SU-DHL-6 (cell line): ENCODE data around the gene MAP4K5.
"Not testable (repeated sequence)": the region's sequence is repeated elsewhere in the genome, so short reads cannot be mapped to it uniquely, and the experiment has no call there.

Experiments used
- H2AFZ ChIP-seq: fragments of 200-600 bp; sonication (generic); 2 replicates; pipeline ENCODE4 v1.6.1; 2014; ENCODE audit warnings: low read depth, mild to moderate bottlenecking, moderate library complexity, mixed read lengths, antibody characterized with exemption, low read length; ENCODE audit not compliant: severe bottlenecking
- H3F3A ChIP-seq: fragments of 200-600 bp; shearing (Covaris generic); 2 replicates; pipeline ENCODE4 v1.6.0; 2016; ENCODE audit warnings: antibody characterized with exemption, mild to moderate bottlenecking; ENCODE audit not compliant: insufficient read depth
- H3K27ac ChIP-seq: fragments of 200-600 bp; sonication (generic); 2 replicates; pipeline ENCODE4 v1.5.1; 2016; ENCODE audit warnings: low read depth, mild to moderate bottlenecking, low read length, moderate library complexity, mixed read lengths
- H3K27me3 ChIP-seq: fragments of 200-600 bp; sonication (generic), shearing (Covaris generic); 2 replicates; pipeline ENCODE4 v1.6.0; 2014; ENCODE audit warnings: mild to moderate bottlenecking, low read length
- H3K36me3 ChIP-seq: fragments of 200-600 bp; sonication (generic); 2 replicates; pipeline ENCODE4 v1.6.1; 2014; ENCODE audit warnings: mild to moderate bottlenecking, low read length, mixed read lengths
- H3K4me2 ChIP-seq: fragments of 300-600, 200-600 bp; shearing (Covaris generic), sonication (generic); 2 replicates; pipeline ENCODE4 v1.6.0; 2014; ENCODE audit warnings: low read length, low read depth, mild to moderate bottlenecking; ENCODE audit not compliant: poor library complexity, severe bottlenecking
- H3K4me3 ChIP-seq: fragments of 200-600 bp; sonication (generic); 2 replicates; pipeline ENCODE4 v1.5.1; 2014; ENCODE audit warnings: antibody characterized with exemption, low read length, mild to moderate bottlenecking, mixed read lengths; ENCODE audit not compliant: insufficient read depth, poor library complexity, severe bottlenecking
- H3K79me2 ChIP-seq: fragments of 200-600 bp; sonication (generic); 2 replicates; pipeline ENCODE4 v1.6.1; 2014; ENCODE audit warnings: mild to moderate bottlenecking, low read length, moderate library complexity; ENCODE audit not compliant: insufficient read depth
- H3K9ac ChIP-seq: fragments of 200-600 bp; sonication (generic); 2 replicates; pipeline ENCODE4 v1.7.0; 2014; ENCODE audit warnings: mild to moderate bottlenecking, low read length
- H3K9me2 ChIP-seq: fragments of 200-600 bp; sonication (generic); replicated peaks from 2 replicates; pipeline ENCODE4 v1.6.1; 2014; ENCODE audit warnings: low read length; ENCODE audit not compliant: insufficient read depth
- H3K9me3 ChIP-seq: fragments of 200-600 bp; sonication (generic); 2 replicates; pipeline ENCODE4 v1.6.1; 2014; ENCODE audit warnings: low read length, mixed read lengths; ENCODE audit not compliant: insufficient read depth
- H4K20me1 ChIP-seq: fragments of 200-600 bp; sonication (generic); 2 replicates; pipeline ENCODE4 v1.6.1; 2014; ENCODE audit warnings: low read depth, mild to moderate bottlenecking, antibody characterized with exemption, low read length, moderate library complexity, mixed read lengths
- EZH2phosphoT487 ChIP-seq: fragments of 200-600 bp; sonication (generic), shearing (Covaris generic); conservative IDR thresholded peaks from 2 replicates; pipeline ENCODE4 v1.6.1; 2018; ENCODE audit warnings: mild to moderate bottlenecking, antibody characterized with exemption, low read length, moderate library complexity, mixed read lengths
- TF ChIP-seq, protein P1 (sequence below): fragments of 200-600 bp; sonication (generic); IDR thresholded peaks from one replicate; pipeline ENCODE4 v1.5.1; 2017; ENCODE audit warnings: antibody characterized with exemption, mild to moderate bottlenecking, low read length, moderate library complexity; ENCODE audit not compliant: insufficient read depth, poor library complexity, severe bottlenecking

Gene MAP4K5

GRCh38 chr14:50560931-50561285, 28.5 kb upstream of the MAP4K5 start:
- Histone ChIP-seq H3K79me2 (no peaks in the 10 kb centered on the region), H3K4me3 (peak overlapping the region; percentile 43), H3K27ac (no peak overlapping the region), H3K27me3 (0 out of 2 replicates have a peak, but pooled peaks cover 4% of the 10 kb centered on the region), H3K9me3 (no peaks in the 10 kb centered on the region), H3K9ac (peak overlapping the region; percentile 25), H3F3A (no peaks in the 10 kb centered on the region), H3K4me2 (peak overlapping the region; percentile 50), H3K9me2 (no peaks in the 10 kb centered on the region), H3K36me3 (no peaks in the 10 kb centered on the region), H4K20me1 (no peaks in the 10 kb centered on the region), H2AFZ (peak overlapping the region; percentile 58)
- no peak for TF ChIP-seq EZH2phosphoT487
- TF ChIP-seq, protein P1, sequence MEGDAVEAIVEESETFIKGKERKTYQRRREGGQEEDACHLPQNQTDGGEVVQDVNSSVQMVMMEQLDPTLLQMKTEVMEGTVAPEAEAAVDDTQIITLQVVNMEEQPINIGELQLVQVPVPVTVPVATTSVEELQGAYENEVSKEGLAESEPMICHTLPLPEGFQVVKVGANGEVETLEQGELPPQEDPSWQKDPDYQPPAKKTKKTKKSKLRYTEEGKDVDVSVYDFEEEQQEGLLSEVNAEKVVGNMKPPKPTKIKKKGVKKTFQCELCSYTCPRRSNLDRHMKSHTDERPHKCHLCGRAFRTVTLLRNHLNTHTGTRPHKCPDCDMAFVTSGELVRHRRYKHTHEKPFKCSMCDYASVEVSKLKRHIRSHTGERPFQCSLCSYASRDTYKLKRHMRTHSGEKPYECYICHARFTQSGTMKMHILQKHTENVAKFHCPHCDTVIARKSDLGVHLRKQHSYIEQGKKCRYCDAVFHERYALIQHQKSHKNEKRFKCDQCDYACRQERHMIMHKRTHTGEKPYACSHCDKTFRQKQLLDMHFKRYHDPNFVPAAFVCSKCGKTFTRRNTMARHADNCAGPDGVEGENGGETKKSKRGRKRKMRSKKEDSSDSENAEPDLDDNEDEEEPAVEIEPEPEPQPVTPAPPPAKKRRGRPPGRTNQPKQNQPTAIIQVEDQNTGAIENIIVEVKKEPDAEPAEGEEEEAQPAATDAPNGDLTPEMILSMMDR = no peak

DNA sequence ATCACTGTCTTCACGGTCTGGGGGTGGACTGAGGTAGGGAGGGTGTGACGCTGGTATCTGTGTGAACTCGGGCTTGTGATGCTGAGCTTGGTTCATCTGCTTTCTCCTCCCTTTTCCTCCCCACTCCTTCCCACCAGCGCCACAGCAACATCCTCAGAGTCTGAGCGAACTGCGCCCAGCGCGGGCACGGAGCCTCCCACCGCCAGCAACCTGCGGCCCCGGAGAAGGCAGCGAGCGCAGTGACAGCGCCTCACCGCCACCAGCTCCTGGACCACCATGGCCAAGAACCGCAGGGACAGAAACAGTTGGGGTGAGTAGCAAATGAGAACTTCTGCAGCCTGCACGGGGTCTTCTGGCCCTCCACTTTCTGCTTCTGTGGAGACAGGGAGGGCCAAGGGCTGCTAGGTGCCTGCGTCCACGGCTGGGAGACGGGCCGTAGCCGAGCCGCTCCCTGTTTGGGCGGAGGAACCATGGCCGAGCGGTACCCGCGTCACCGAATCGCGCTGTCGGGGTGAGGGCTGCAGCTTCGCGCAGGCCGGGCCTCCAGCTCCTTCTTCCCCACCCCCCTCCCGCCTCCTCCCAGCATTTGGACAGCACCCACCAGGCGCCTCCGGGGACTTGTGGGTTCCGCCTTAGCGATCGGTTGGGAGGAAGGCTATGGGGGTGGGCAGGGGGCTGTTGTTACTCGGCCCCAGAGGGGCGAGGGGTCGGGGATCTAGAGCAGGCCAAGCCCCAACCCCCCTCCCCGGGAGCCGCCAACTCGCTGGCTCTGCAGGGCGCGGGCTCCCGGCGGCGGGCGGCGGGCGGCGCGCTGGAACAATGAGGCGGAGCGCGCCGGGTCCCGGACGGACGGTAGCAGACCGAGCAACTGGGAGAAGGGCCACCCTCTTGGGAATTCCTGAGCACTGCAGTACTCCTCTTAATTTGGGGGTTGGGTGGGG, 27.9 kb upstream of the MAP4K5 start, which contains the start of gene ATL1:
Gene ATL1 (plus strand): TSS at position 156 of the 941 bp plus-strand sequence. CDS start 121 bp downstream, at position 277.
- no peaks in the 10 kb centered on the region for H3F3A ChIP-seq
- H3K27ac ChIP-seq = no peak within 1 kb of the TSS
- TF ChIP-seq, protein P1 = no peak
- no peak for TF ChIP-seq EZH2phosphoT487
- H3K36me3 ChIP-seq = no peaks in the 10 kb centered on the region
- peak within 1 kb of the TSS; percentile 50 for H3K4me2 ChIP-seq
- peak within 1 kb of the TSS; percentile 43 for H3K4me3 ChIP-seq
- H3K79me2 ChIP-seq = no peaks in the 10 kb centered on the region
- no peaks in the 10 kb centered on the region for H3K9me2 ChIP-seq
- H4K20me1 ChIP-seq = no peaks in the 10 kb centered on the region
- H3K9ac ChIP-seq = peak within 1 kb of the TSS; percentile 25
- no peaks in the 10 kb centered on the region for H3K9me3 ChIP-seq
- H3K27me3 ChIP-seq = 0 out of 2 replicates have a peak, but pooled peaks cover 4% of the 10 kb centered on the region
- H2AFZ ChIP-seq = peak within 1 kb of the TSS; percentile 58

DNA sequence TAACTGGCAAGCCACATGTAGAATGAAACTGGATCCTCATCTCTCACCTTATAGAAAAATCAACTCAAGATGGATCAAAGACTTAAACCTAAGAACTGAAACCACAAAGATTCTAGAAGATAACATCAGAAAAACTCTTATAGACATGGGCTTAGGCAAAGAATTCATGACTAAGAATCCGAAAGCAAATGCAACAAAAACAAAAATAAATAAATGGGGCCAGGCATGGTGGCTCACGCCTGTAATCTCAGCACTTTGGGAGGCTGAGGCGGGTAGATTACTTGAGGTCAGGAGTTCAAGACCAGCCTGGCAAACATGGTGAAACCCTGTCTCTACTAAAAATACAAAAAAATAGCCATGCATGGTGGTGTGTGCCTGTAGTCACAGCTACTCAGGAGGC, 20.4 kb upstream of the MAP4K5 start:
- not testable (repeated sequence) for H3K27ac ChIP-seq, H4K20me1 ChIP-seq, H2AFZ ChIP-seq, H3K9me2 ChIP-seq, H3K9ac ChIP-seq, H3K9me3 ChIP-seq, H3K4me3 ChIP-seq, H3K79me2 ChIP-seq, H3K4me2 ChIP-seq, H3K27me3 ChIP-seq, H3K36me3 ChIP-seq, H3F3A ChIP-seq

GRCh38 chr14:50551877-50552276, 19.5 kb upstream of the MAP4K5 start:
- no peak overlapping the region for H3K27ac ChIP-seq
- no peaks in the 10 kb centered on the region for H3F3A ChIP-seq
- TF ChIP-seq EZH2phosphoT487 = no peak
- TF ChIP-seq, protein P1 = no peak
- H3K4me3 ChIP-seq = no peak overlapping the region
- H3K79me2 ChIP-seq = no peaks in the 10 kb centered on the region
- no peaks in the 10 kb centered on the region for H3K9me2 ChIP-seq
- H3K36me3 ChIP-seq = no peaks in the 10 kb centered on the region
- no peak overlapping the region for H3K9ac ChIP-seq
- 0 out of 2 replicates have a peak, but pooled peaks cover under 1% of the 10 kb centered on the region for H3K27me3 ChIP-seq
- no peak overlapping the region for H3K4me2 ChIP-seq
- H2AFZ ChIP-seq = no peak overlapping the region
- H3K9me3 ChIP-seq = no peaks in the 10 kb centered on the region
- no peaks in the 10 kb centered on the region for H4K20me1 ChIP-seq
